GM23248 (cell line): ENCODE data around the gene MAML3. TPM values are rescaled to one million over a fixed set of nuclear protein-coding genes. Genes with fewer than 3 reads are reported as not detected.
A peak's percentile ranks its signal among the peaks of the same experiment; 100 is the strongest.

Source experiments
- DNase-seq: peaks from one replicate; pipeline ENCODE4 v3.0.0-alpha.2; 2015
- H2AFZ ChIP-seq: fragments of 200-600 bp; sonication (generic); 2 replicates; pipeline ENCODE4 v1.6.1; 2016; ENCODE audit warnings: antibody characterized with exemption
- H3F3A ChIP-seq: fragments of 200-600 bp; sonication (generic); 2 replicates; pipeline ENCODE4 v1.6.1; 2016; ENCODE audit warnings: mild to moderate bottlenecking, antibody characterized with exemption, mixed run types; ENCODE audit not compliant: insufficient read depth
- H3K27ac ChIP-seq: fragments of 200-600 bp; sonication (generic); 2 replicates; pipeline ENCODE4 v1.5.1; 2016; ENCODE audit warnings: mild to moderate bottlenecking
- H3K27me3 ChIP-seq: fragments of 200-600 bp; sonication (generic); replicated peaks from 2 replicates; pipeline ENCODE4 v1.6.1; 2016; ENCODE audit warnings: mild to moderate bottlenecking; ENCODE audit not compliant: insufficient read depth
- H3K36me3 ChIP-seq: fragments of 200-600 bp; sonication (generic); 2 replicates; pipeline ENCODE4 v1.6.1; 2016; ENCODE audit warnings: low read depth, mild to moderate bottlenecking
- H3K4me1 ChIP-seq: fragments of 200-600 bp; sonication (generic); 2 replicates; pipeline ENCODE4 v1.6.1; 2016; ENCODE audit warnings: mild to moderate bottlenecking; ENCODE audit not compliant: insufficient read depth
- H3K4me2 ChIP-seq: fragments of 200-600 bp; sonication (generic); one replicate; pipeline ENCODE4 v1.6.1; 2016; ENCODE audit warnings: mild to moderate bottlenecking; ENCODE audit not compliant: unreplicated experiment
- H3K4me3 ChIP-seq: fragments of 200-600 bp; sonication (generic); 2 replicates; pipeline ENCODE4 v1.5.1; 2016; ENCODE audit warnings: mild to moderate bottlenecking
- H3K79me2 ChIP-seq: fragments of 200-600 bp; sonication (generic); 2 replicates; pipeline ENCODE4 v1.6.1; 2016; ENCODE audit warnings: mild to moderate bottlenecking; ENCODE audit not compliant: insufficient read depth
- H3K9ac ChIP-seq: fragments of 200-600 bp; sonication (generic); 2 replicates; pipeline ENCODE4 v1.6.1; 2016; ENCODE audit warnings: mild to moderate bottlenecking
- H3K9me2 ChIP-seq: fragments of 200-600 bp; sonication (generic); 2 replicates; pipeline ENCODE4 v1.6.1; 2016; ENCODE audit warnings: mixed run types, mild to moderate bottlenecking, moderate library complexity; ENCODE audit not compliant: insufficient read depth
- H3K9me3 ChIP-seq: fragments of 200-600 bp; sonication (generic); one replicate; pipeline ENCODE4 v1.6.1; 2017; ENCODE audit warnings: low read depth
- H4K20me1 ChIP-seq: fragments of 200-600 bp; sonication (generic); 2 replicates; pipeline ENCODE4 v1.6.0; 2016; ENCODE audit not compliant: insufficient read depth
- EZH2 ChIP-seq: fragments of 200-600 bp; sonication (generic); IDR thresholded peaks from 2 replicates; pipeline ENCODE4 v1.6.1; 2018; ENCODE audit warnings: antibody characterized with exemption, mild to moderate bottlenecking; ENCODE audit not compliant: insufficient read depth, poor library complexity, severe bottlenecking
- EZH2phosphoT487 ChIP-seq: fragments of 200-600 bp; sonication (generic); IDR thresholded peaks from 2 replicates; pipeline ENCODE4 v1.6.1; 2018; ENCODE audit warnings: antibody characterized with exemption, moderate library complexity, mild to moderate bottlenecking, low read depth; ENCODE audit not compliant: insufficient read depth
- WGBS, 2 experiments: methylation state at CpG; one replicate each; pipeline ENCODE4 v1.1.6; 2015 to 2017; ENCODE audit warnings: low lambda C conversion rate in 2 of 2, low coverage in 1 of 2; ENCODE audit errors: missing lambda C conversion rate in 2 of 2; 5-methylcytosine and 5-hydroxymethylcytosine counted together
- in situ Hi-C: fragments of 300-500 bp; cut with MboI; formaldehyde crosslinking; loops from 2 replicates; pipeline ENCODE4 v1.15.0; 2020
- polyA plus RNA-seq: library from polyadenylated mRNA; unstranded; fragments of >200 nt; fragmentation: Nextera tagmentation; extraction: Ambion mirVana; gene quantifications from 2 replicates; pipeline ENCODE4 v1.2.1, GENCODE V29; 2016
- total RNA-seq: library from RNA; depleted of rRNA; stranded (reverse); fragments of >200 nt; shearing (Covaris generic); gene quantifications from 2 replicates; pipeline ENCODE4 v1.2.3, GENCODE V29; 2014

MAML3 gene
- total and polyA plus RNA-seq, 2 experiments from 2014 or later, result 0.96 to 1.5 TPM

DNA sequence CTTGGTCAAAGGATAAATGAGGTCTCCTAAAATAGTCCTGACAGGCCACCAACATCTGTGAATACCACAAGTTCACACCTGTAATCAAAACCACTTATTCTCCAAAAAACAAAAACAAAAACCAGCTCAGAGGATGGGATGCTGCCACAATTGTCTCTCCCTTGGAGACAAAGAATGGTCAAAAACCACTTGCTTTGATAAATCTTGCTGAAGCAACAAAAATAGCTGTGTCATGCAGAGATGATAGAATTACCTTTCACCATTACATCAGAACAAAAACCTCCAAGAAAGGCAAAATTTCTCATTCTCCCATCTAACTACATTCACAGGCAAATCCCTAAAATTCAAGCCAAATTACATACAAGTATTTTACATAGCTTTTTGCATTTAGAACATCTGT, 180.4 kb downstream of the MAML3 start:
- Histone ChIP-seq H3K9me2 (no peaks in the 10 kb centered on the region), H4K20me1 (no peaks in the 10 kb centered on the region), H3K36me3 (no peaks in the 10 kb centered on the region), H3K9ac (no peak overlapping the region), H3K4me1 (peaks cover 20% of the 10 kb centered on the region), H3K27me3 (no peaks in the 10 kb centered on the region), H3K79me2 (no peaks in the 10 kb centered on the region), H3K9me3 (no peaks in the 10 kb centered on the region), H3K4me2 (no peak overlapping the region), H3F3A (peaks cover 5% of the 10 kb centered on the region; the same call in 1 of the 2 replicates), H2AFZ (no peak overlapping the region), H3K4me3 (no peak overlapping the region), H3K27ac (no peak overlapping the region)
- no peak for TF ChIP-seq EZH2
- TF ChIP-seq EZH2phosphoT487, result no peak
- no peak for DNase-seq
- in situ Hi-C loops, result no loop called here

DNA sequence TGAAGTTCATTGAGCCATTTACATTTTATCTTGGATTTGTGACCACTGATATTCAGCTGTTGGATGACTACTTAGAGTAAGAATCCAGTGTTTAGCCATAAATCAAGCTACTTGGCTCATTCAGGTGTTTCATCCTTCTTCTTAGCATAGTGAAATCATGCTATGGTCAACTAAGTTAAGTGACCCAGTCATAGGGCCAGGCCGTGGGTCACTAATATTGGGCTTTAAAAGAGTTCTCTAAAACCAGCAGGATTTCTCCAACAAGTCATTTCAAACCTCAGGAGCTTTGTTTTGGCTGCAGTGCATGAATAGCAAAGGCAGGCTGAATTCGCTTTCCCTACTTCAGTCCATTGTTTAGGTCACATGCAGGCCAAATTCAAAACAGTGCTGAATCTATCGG, 181.0 kb downstream of the MAML3 start:
- Histone ChIP-seq H3K36me3 (no peaks in the 10 kb centered on the region), H3K27me3 (no peaks in the 10 kb centered on the region), H3F3A (peaks cover 5% of the 10 kb centered on the region; the same call in 1 of the 2 replicates), H4K20me1 (no peaks in the 10 kb centered on the region), H3K9me3 (no peaks in the 10 kb centered on the region), H3K79me2 (no peaks in the 10 kb centered on the region), H3K4me2 (no peak overlapping the region), H3K9me2 (no peaks in the 10 kb centered on the region), H3K9ac (no peak overlapping the region), H3K4me1 (peaks cover 20% of the 10 kb centered on the region), H3K27ac (no peak overlapping the region), H3K4me3 (no peak overlapping the region), H2AFZ (no peak overlapping the region)
- TF ChIP-seq EZH2, result no peak
- no peak for TF ChIP-seq EZH2phosphoT487
- peak; percentile 19 for DNase-seq
- 61 to 71% methylated on average over 3 of the region's 3 CpGs for WGBS, 2 experiments
- in situ Hi-C loops, result no loop called here

DNA sequence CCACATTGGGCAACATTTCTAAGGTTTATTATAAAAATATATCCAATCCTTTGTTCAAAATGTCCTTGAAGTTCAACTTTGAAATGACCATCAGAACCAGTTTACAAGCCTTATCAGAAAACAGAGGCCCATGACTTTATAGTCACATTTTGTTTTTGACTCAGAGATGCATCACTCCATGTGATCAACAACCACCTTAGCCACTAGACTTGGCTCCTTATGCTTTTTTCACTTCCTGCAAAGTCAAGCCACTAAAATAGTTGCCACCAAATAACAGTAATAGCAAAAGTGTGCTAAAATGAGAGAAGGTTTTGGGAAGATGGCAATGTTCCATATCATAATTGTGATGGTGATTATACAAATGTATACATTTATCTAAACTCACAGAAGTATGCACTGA, 181.7 kb downstream of the MAML3 start:
- Histone ChIP-seq H3F3A (peaks cover 5% of the 10 kb centered on the region; the same call in 1 of the 2 replicates), H3K9me2 (no peaks in the 10 kb centered on the region), H4K20me1 (no peaks in the 10 kb centered on the region), H3K4me1 (peaks cover 20% of the 10 kb centered on the region), H2AFZ (no peak overlapping the region), H3K36me3 (no peaks in the 10 kb centered on the region), H3K27me3 (no peaks in the 10 kb centered on the region), H3K4me3 (no peak overlapping the region), H3K4me2 (no peak overlapping the region), H3K9me3 (no peaks in the 10 kb centered on the region), H3K27ac (no peak overlapping the region), H3K79me2 (no peaks in the 10 kb centered on the region), H3K9ac (no peak overlapping the region)
- TF ChIP-seq EZH2phosphoT487, result no peak
- TF ChIP-seq EZH2, result no peak
- no peak for DNase-seq
- in situ Hi-C loops, result no loop called here

DNA sequence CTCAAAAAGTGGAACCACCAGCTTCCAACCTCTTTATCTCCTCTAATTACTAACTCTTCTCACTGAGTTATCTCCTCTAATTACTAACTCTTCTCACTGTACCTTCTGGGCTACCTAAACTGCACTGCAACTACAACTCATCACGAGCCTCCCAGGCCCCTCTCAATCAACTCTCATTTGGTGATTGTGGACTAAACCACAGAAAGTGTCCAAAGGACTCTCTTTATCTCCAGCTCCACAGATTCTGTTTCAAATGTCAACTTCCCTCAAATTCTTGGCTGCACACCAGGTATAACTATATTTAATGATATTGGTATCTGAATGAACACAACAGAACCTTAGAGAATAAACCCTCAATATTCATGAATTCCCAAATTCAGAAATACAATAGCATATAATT, 182.9 kb downstream of the MAML3 start:
- Histone ChIP-seq H3K36me3 (no peaks in the 10 kb centered on the region), H3K9ac (no peak overlapping the region), H3F3A (peaks cover 4% of the 10 kb centered on the region; the same call in 1 of the 2 replicates), H3K9me3 (no peaks in the 10 kb centered on the region), H2AFZ (no peak overlapping the region), H3K79me2 (no peaks in the 10 kb centered on the region), H3K27me3 (no peaks in the 10 kb centered on the region), H3K9me2 (no peaks in the 10 kb centered on the region), H3K4me1 (peaks cover 14% of the 10 kb centered on the region), H4K20me1 (no peaks in the 10 kb centered on the region), H3K4me3 (no peak overlapping the region), H3K27ac (no peak overlapping the region), H3K4me2 (no peak overlapping the region)
- in situ Hi-C loops, result no loop called here
- 77 to 84% methylated on average over 1 of the region's 1 CpG for WGBS, 2 experiments
- no peak for TF ChIP-seq EZH2phosphoT487
- no peak for TF ChIP-seq EZH2
- no peak for DNase-seq

GRCh38 chr4:139969635-139970266, 184.2 kb downstream of the MAML3 start:
- H3K79me2 ChIP-seq, result no peaks in the 10 kb centered on the region
- no peak overlapping the region for H3K4me3 ChIP-seq
- H3K27me3 ChIP-seq, result no peaks in the 10 kb centered on the region
- no peak overlapping the region for H3K9ac ChIP-seq
- H3K36me3 ChIP-seq, result no peaks in the 10 kb centered on the region
- DNase-seq, result no peak
- WGBS, 2 experiments, result 83 to 92% methylated on average over 7 of the region's 7 CpGs
- no peaks in the 10 kb centered on the region for H3F3A ChIP-seq
- in situ Hi-C loops, result no loop called here
- no peaks in the 10 kb centered on the region for H3K9me2 ChIP-seq
- H3K4me1 ChIP-seq, result peaks cover 8% of the 10 kb centered on the region; the same call in 1 of the 2 replicates
- no peak overlapping the region for H2AFZ ChIP-seq
- H3K4me2 ChIP-seq, result no peak overlapping the region
- no peak for TF ChIP-seq EZH2phosphoT487
- TF ChIP-seq EZH2, result no peak
- H3K9me3 ChIP-seq, result no peaks in the 10 kb centered on the region
- no peak overlapping the region for H3K27ac ChIP-seq
- H4K20me1 ChIP-seq, result no peaks in the 10 kb centered on the region
